Measurements from ENCODE around the gene ODAD2. TPM values are rescaled to one million over a fixed set of nuclear protein-coding genes. Genes with fewer than 3 reads are reported as not detected.
"Not testable (repeated sequence)": the region's sequence is repeated elsewhere in the genome, so short reads cannot be mapped to it uniquely, and the experiment has no call there.

Gene ODAD2
- total and polyA plus RNA-seq, 9 donors = 0.45 to 2.0 (median 0.88) TPM

DNA sequence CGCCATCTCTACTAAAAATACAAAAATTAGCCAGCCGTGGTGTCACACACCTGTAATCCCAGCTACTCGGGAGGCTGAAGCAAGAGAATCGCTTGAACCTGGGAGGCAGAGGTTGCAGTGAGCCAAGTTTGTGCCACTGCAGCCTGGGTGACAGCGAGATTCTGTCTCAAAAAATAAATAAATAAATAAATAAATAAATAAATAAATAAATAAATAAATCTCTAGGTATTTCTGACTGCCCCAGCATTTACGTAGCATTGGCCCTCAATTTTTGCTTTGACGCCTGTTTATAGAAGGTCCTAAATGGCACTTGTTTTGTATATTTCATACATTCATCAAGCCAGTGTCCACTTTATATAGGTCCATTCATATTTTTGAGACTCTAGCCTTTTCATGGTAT, 28.9 kb downstream of the ODAD2 start:
- not testable (repeated sequence) for H3K4me3 ChIP-seq (ENCODE audit: low read length); DNase-seq
- WGBS (ENCODE audit: insufficient coverage) = 100% methylated on average over 1 of the region's 7 CpGs

DNA sequence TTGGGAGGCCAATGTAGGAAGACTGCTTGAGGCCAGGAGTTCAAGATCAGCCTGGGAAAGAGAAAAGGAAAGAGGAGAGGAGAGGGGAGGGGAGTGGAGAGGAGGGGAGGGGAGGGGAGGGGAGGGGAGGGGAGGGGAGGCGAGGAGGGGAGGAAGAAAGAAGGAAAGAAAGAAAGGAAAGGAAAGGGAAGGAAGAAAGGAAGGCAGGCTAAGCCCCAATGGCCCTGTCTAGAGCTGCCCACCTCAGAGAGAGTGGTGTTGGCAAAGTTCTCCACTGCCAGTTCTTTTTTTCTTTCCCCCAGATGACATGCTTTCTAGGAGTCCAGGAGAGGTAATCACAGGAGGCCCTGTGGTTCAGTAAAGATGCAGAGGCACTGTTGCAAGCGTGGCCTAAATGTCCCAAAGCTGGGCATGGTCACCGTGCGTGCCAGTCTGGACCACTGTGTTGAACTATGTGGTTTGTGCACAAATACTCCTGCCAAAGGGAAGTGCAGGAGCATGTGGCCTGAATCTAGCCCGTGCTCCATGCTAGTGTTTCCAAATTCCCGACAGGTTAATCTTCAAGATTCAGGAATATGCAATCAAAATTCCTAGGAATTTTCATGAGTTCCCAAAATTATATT, 39.7 kb downstream of the ODAD2 start:
- Histone ChIP-seq H3K27me3 (ENCODE audit: control insufficient read depth, insufficient read depth, low read length) (no peaks in the 10 kb centered on the region), H3K27ac (ENCODE audit: low read length) (no peak overlapping the region), H3K4me1 (ENCODE audit: control insufficient read depth, insufficient read depth, low read length) (no peaks in the 10 kb centered on the region), H3K4me3 (ENCODE audit: low read length) (no peak overlapping the region), H3K36me3 (ENCODE audit: control insufficient read depth, insufficient read depth, low read length) (no peaks in the 10 kb centered on the region), H3K9me3 (replicated peaks; ENCODE audit: control insufficient read depth, low read depth, low read length) (no peaks in the 10 kb centered on the region)
- DNase-seq = no peak
- 89% methylated on average over 3 of the region's 6 CpGs for WGBS (ENCODE audit: insufficient coverage)

More for the DNA sequence above, 28.9 kb downstream of the ODAD2 start:
- H3K27ac ChIP-seq (ENCODE audit: low read length); H3K27me3 ChIP-seq (ENCODE audit: control insufficient read depth, insufficient read depth, low read length); H3K9me3 ChIP-seq (replicated peaks; ENCODE audit: control insufficient read depth, low read depth, low read length); H3K36me3 ChIP-seq (ENCODE audit: control insufficient read depth, insufficient read depth, low read length); H3K4me1 ChIP-seq (ENCODE audit: control insufficient read depth, insufficient read depth, low read length): not testable (repeated sequence)

DNA sequence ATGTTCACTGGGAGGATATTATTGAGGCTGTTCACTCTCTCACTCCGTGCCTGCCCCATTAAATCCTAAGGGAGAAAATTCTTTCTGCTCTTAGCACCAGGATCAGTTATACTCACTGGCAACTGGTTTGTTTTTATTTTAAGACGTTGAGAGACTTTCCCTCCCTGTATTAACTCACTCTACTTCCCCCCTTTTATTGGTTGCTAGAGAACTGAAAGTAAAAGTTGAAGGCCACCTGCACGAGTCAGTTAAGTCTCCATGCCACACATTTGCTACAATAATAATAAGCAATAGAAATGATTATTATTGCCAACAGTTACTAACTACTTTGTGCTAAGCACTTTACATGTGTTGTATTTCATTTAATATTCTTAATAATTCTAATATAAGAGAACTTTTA, 40.5 kb downstream of the ODAD2 start:
- not testable (repeated sequence) for H3K9me3 ChIP-seq (replicated peaks; ENCODE audit: control insufficient read depth, low read depth, low read length); H3K27me3 ChIP-seq (ENCODE audit: control insufficient read depth, insufficient read depth, low read length); H3K27ac ChIP-seq (ENCODE audit: low read length); H3K4me1 ChIP-seq (ENCODE audit: control insufficient read depth, insufficient read depth, low read length); H3K4me3 ChIP-seq (ENCODE audit: low read length); DNase-seq; H3K36me3 ChIP-seq (ENCODE audit: control insufficient read depth, insufficient read depth, low read length)
- WGBS (ENCODE audit: insufficient coverage) = no CpG with 5 or more reads among the region's 3 CpGs

DNA sequence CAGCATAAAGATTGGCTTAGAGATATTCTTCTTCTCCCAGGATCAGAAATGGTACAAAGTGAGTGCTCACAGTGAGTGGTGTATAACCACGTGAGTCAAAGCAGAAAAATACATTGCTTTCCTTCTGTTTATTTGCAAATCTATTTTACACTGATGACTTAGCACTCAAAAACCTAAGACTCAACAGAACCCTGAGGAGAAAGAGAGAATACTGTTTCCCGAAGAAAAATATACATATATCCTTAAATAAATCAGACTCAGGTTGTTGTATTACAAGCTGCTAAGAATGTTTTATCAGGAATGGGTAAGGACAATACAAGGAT, 48.7 kb downstream of the ODAD2 start:
- H3K4me1 ChIP-seq (ENCODE audit: control insufficient read depth, insufficient read depth, low read length) = peaks cover 6% of the 10 kb centered on the region
- no CpG with 5 or more reads among the region's 2 CpGs for WGBS (ENCODE audit: insufficient coverage)
- H3K9me3 ChIP-seq (replicated peaks; ENCODE audit: control insufficient read depth, low read depth, low read length) = no peaks in the 10 kb centered on the region
- H3K27me3 ChIP-seq (ENCODE audit: control insufficient read depth, insufficient read depth, low read length) = no peaks in the 10 kb centered on the region
- H3K27ac ChIP-seq (ENCODE audit: low read length) = no peak overlapping the region
- DNase-seq = no peak
- H3K4me3 ChIP-seq (ENCODE audit: low read length) = no peak overlapping the region
- H3K36me3 ChIP-seq (ENCODE audit: control insufficient read depth, insufficient read depth, low read length) = no peaks in the 10 kb centered on the region

GRCh38 chr10:27949528-27950241, 49.2 kb downstream of the ODAD2 start:
- peak; percentile 59 for DNase-seq
- Histone ChIP-seq H3K9me3 (replicated peaks; ENCODE audit: control insufficient read depth, low read depth, low read length) (no peaks in the 10 kb centered on the region), H3K27ac (ENCODE audit: low read length) (no peak overlapping the region), H3K27me3 (ENCODE audit: control insufficient read depth, insufficient read depth, low read length) (no peaks in the 10 kb centered on the region), H3K36me3 (ENCODE audit: control insufficient read depth, insufficient read depth, low read length) (no peaks in the 10 kb centered on the region), H3K4me3 (ENCODE audit: low read length) (no peak overlapping the region), H3K4me1 (ENCODE audit: control insufficient read depth, insufficient read depth, low read length) (peaks cover 6% of the 10 kb centered on the region)
- 48% methylated on average over 5 of the region's 9 CpGs for WGBS (ENCODE audit: insufficient coverage)

- H3K27ac ChIP-seq (ENCODE audit: low read length) = no peak overlapping the region
- peak; percentile 87 for DNase-seq
- H3K36me3 ChIP-seq (ENCODE audit: control insufficient read depth, insufficient read depth, low read length) = no peaks in the 10 kb centered on the region
- H3K4me3 ChIP-seq (ENCODE audit: low read length) = no peak overlapping the region
- H3K27me3 ChIP-seq (ENCODE audit: control insufficient read depth, insufficient read depth, low read length) = no peaks in the 10 kb centered on the region
- H3K9me3 ChIP-seq (replicated peaks; ENCODE audit: control insufficient read depth, low read depth, low read length) = no peaks in the 10 kb centered on the region
- no CpG with 5 or more reads among the region's 1 CpG for WGBS (ENCODE audit: insufficient coverage)
- H3K4me1 ChIP-seq (ENCODE audit: control insufficient read depth, insufficient read depth, low read length) = peaks cover 6% of the 10 kb centered on the region
Observed at GRCh38 chr10:27948186-27948585, 50.7 kb downstream of the ODAD2 start.

GRCh38 chr10:27947540-27947939, 51.3 kb downstream of the ODAD2 start:
- H3K4me3 ChIP-seq (ENCODE audit: low read length) = no peak overlapping the region
- H3K27ac ChIP-seq (ENCODE audit: low read length) = no peak overlapping the region
- peaks cover 6% of the 10 kb centered on the region for H3K4me1 ChIP-seq (ENCODE audit: control insufficient read depth, insufficient read depth, low read length)
- H3K36me3 ChIP-seq (ENCODE audit: control insufficient read depth, insufficient read depth, low read length) = no peaks in the 10 kb centered on the region
- H3K27me3 ChIP-seq (ENCODE audit: control insufficient read depth, insufficient read depth, low read length) = no peaks in the 10 kb centered on the region
- H3K9me3 ChIP-seq (replicated peaks; ENCODE audit: control insufficient read depth, low read depth, low read length) = no peaks in the 10 kb centered on the region
- WGBS (ENCODE audit: insufficient coverage) = 71% methylated on average over 1 of the region's 5 CpGs
- peak; percentile 51 for DNase-seq

DNA sequence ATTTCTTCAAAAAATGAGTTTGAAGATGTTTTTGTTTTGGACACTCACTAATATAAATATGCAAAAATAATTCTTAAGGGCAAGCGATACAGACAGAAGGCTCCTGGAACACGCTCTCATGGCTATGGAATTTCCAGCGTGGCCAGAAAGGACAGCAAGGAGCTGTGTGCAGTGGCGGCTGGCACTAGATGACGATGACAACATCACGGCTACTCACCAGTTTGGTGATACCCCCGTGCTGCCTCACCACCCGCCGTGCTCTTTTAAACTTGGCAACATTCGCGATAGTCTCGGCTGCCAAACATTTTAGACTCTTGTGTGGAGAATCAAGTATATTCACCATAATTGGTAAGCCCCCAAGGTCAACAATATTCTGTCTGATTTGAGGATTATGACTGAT, 54.9 kb downstream of the ODAD2 start:
- Histone ChIP-seq H3K9me3 (replicated peaks; ENCODE audit: control insufficient read depth, low read depth, low read length) (no peaks in the 10 kb centered on the region), H3K27ac (ENCODE audit: low read length) (no peak overlapping the region), H3K36me3 (ENCODE audit: control insufficient read depth, insufficient read depth, low read length) (no peaks in the 10 kb centered on the region), H3K27me3 (ENCODE audit: control insufficient read depth, insufficient read depth, low read length) (no peaks in the 10 kb centered on the region), H3K4me1 (ENCODE audit: control insufficient read depth, insufficient read depth, low read length) (no peaks in the 10 kb centered on the region), H3K4me3 (ENCODE audit: low read length) (no peak overlapping the region)
- peak; percentile 7 for DNase-seq
- WGBS (ENCODE audit: insufficient coverage) = 77% methylated on average over 3 of the region's 12 CpGs

GRCh38 chr10:27914888-27915287, 84.0 kb downstream of the ODAD2 start:
- no peak overlapping the region for H3K4me3 ChIP-seq (ENCODE audit: low read length)
- no peak overlapping the region for H3K27ac ChIP-seq (ENCODE audit: low read length)
- no peaks in the 10 kb centered on the region for H3K9me3 ChIP-seq (replicated peaks; ENCODE audit: control insufficient read depth, low read depth, low read length)
- no peaks in the 10 kb centered on the region for H3K36me3 ChIP-seq (ENCODE audit: control insufficient read depth, insufficient read depth, low read length)
- H3K27me3 ChIP-seq (ENCODE audit: control insufficient read depth, insufficient read depth, low read length) = no peaks in the 10 kb centered on the region
- no peak for DNase-seq
- WGBS (ENCODE audit: insufficient coverage) = no CpG with 5 or more reads among the region's 3 CpGs
- no peaks in the 10 kb centered on the region for H3K4me1 ChIP-seq (ENCODE audit: control insufficient read depth, insufficient read depth, low read length)

DNA sequence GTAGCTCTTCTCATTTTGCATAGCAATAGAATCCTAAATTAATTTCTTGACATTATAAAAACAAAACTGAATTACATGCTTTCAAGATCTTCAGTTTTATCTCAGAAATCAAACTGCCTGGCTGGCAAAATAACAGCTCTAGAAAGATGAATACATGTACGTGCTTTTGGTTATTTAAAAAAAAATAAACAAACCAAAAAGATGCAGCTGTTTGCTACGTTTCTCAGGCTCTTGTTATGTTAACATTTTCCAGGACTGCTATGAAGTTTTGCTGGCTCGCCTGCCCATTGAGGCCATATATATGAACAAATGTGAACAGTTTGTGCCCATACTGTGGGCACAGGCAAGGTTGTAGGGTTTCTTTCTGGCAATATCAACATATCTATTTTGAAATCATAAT, 86.6 kb downstream of the ODAD2 start:
- DNase-seq = peak; percentile 2
- Histone ChIP-seq H3K27ac (ENCODE audit: low read length) (no peak overlapping the region), H3K27me3 (ENCODE audit: control insufficient read depth, insufficient read depth, low read length) (no peaks in the 10 kb centered on the region), H3K9me3 (replicated peaks; ENCODE audit: control insufficient read depth, low read depth, low read length) (no peaks in the 10 kb centered on the region), H3K36me3 (ENCODE audit: control insufficient read depth, insufficient read depth, low read length) (no peaks in the 10 kb centered on the region), H3K4me3 (ENCODE audit: low read length) (no peak overlapping the region), H3K4me1 (ENCODE audit: control insufficient read depth, insufficient read depth, low read length) (no peaks in the 10 kb centered on the region)
- no CpG with 5 or more reads among the region's 3 CpGs for WGBS (ENCODE audit: insufficient coverage)

Data from muscle of leg (tissue), 11 donors.